HL-60 (cell line): Measurements from ENCODE around the gene ADAM19.

Source experiments
- GABPA ChIP-seq: IDR thresholded peaks from 2 replicates; pipeline ENCODE4 v1.6.1; 2012; ENCODE audit warnings: low read depth
- POLR2AphosphoS5 ChIP-seq: IDR thresholded peaks from 2 replicates; pipeline ENCODE4 v1.6.1; 2012; ENCODE audit warnings: low read depth
- REST ChIP-seq: IDR thresholded peaks from 2 replicates; pipeline ENCODE4 v1.6.1; 2012; ENCODE audit warnings: low read depth; ENCODE audit not compliant: insufficient replicate concordance
- SPI1 ChIP-seq: IDR thresholded peaks from 2 replicates; pipeline ENCODE4 v1.6.1; 2012; ENCODE audit warnings: low read depth, mild to moderate bottlenecking, borderline replicate concordance
- TF ChIP-seq, protein P1 (sequence below): IDR thresholded peaks from one replicate; pipeline ENCODE4 v1.5.1; 2011; ENCODE audit warnings: low read length, control low read depth, inconsistent platforms; ENCODE audit not compliant: insufficient read depth

DNA sequence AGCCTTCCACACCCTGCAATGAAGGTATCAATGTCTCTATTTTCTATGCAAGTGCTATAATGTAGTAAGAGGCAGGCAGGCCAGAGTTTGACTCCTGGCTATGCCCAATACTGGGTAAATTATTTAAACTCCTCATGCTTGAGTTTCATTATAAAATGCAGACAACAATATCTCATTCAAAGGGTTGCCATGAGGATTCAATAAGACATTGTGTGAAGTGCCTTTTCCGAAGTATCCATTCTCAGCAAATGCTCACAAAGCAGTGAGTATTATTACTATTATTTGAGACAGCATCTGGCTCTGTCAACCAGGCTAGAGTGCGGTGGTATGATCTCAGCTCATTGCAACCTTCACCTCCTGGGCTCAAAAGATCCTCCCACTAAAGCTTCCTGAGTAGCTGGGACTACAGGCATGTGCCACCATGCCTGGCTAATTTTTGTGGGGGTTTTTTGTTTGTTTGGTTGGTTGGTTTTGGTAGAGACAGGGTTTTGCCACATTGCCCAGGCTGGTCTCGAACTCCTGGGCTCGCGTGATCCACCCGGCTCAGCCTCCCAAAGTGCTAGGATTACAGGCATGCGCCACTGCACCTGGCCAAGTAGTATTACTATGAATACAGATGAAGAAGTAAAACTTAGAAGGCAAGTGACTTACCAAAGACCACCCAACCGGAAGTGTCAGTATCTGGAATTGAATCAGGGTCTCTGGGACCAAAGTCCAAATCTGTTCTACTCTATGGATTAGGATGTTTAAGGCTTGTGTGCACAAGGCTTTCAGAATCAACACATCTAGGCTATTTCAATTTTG is 18.8 kb downstream of the ADAM19 start:
- TF ChIP-seq, protein P1, sequence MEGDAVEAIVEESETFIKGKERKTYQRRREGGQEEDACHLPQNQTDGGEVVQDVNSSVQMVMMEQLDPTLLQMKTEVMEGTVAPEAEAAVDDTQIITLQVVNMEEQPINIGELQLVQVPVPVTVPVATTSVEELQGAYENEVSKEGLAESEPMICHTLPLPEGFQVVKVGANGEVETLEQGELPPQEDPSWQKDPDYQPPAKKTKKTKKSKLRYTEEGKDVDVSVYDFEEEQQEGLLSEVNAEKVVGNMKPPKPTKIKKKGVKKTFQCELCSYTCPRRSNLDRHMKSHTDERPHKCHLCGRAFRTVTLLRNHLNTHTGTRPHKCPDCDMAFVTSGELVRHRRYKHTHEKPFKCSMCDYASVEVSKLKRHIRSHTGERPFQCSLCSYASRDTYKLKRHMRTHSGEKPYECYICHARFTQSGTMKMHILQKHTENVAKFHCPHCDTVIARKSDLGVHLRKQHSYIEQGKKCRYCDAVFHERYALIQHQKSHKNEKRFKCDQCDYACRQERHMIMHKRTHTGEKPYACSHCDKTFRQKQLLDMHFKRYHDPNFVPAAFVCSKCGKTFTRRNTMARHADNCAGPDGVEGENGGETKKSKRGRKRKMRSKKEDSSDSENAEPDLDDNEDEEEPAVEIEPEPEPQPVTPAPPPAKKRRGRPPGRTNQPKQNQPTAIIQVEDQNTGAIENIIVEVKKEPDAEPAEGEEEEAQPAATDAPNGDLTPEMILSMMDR, result no peak
- TF ChIP-seq POLR2AphosphoS5 (no peak), REST (no peak), GABPA (no peak), SPI1 (no peak)
